ENCODE data around the gene TRAF5.

Gene TRAF5

GRCh38 chr1:211326528-211327345, at the start of gene TRAF5:
TSS of gene TRAF5 (plus strand) at chr1:211326833. CDS start at chr1:211353240, 26,407 bp downstream.
- ATAC-seq = peak; percentile 66
- no peak for TF ChIP-seq PATZ1 (CRISPR knock-in tag; IDR thresholded peaks at IDR 0.05; ENCODE audit: borderline replicate concordance)
- TF ChIP-seq CREB5 (CRISPR knock-in tag; IDR thresholded peaks at IDR 0.05; ENCODE audit: low read depth) = no peak
- no peak for TF ChIP-seq ARNTL (CRISPR knock-in tag; IDR thresholded peaks at IDR 0.05; ENCODE audit: borderline replicate concordance, low read depth)
- TF ChIP-seq ZC3H10 (CRISPR knock-in tag; IDR thresholded peaks at IDR 0.05) = no peak
- no peak for TF ChIP-seq PPARA (CRISPR knock-in tag; IDR thresholded peaks at IDR 0.05; ENCODE audit: borderline replicate concordance)
- no peak for TF ChIP-seq ZFP30 (CRISPR knock-in tag; IDR thresholded peaks at IDR 0.05)
- TF ChIP-seq CSDC2 (CRISPR knock-in tag; IDR thresholded peaks at IDR 0.05) = no peak
- no peak for TF ChIP-seq ZNF565 (CRISPR knock-in tag; conservative IDR thresholded peaks at IDR 0.05; ENCODE audit: low read depth)
- TF ChIP-seq CSRNP3 (CRISPR knock-in tag; IDR thresholded peaks at IDR 0.05) = no peak
- TF ChIP-seq ESRRG (CRISPR knock-in tag; IDR thresholded peaks at IDR 0.05) = no peak
- no peak for TF ChIP-seq TOX (CRISPR knock-in tag; IDR thresholded peaks at IDR 0.05; ENCODE audit: borderline replicate concordance)
- no peak for TF ChIP-seq TCF4 (CRISPR knock-in tag; IDR thresholded peaks at IDR 0.05; ENCODE audit: borderline replicate concordance)
- no peak for TF ChIP-seq BACH2 (CRISPR knock-in tag; IDR thresholded peaks at IDR 0.05; ENCODE audit: borderline replicate concordance)

GRCh38 chr1:211279340-211279739, 47.3 kb upstream of the TRAF5 start:
- ATAC-seq = no peak
- no peak for TF ChIP-seq PPARA (CRISPR knock-in tag; IDR thresholded peaks at IDR 0.05; ENCODE audit: borderline replicate concordance)
- TF ChIP-seq CREB5 (CRISPR knock-in tag; IDR thresholded peaks at IDR 0.05; ENCODE audit: low read depth) = no peak
- TF ChIP-seq ZC3H10 (CRISPR knock-in tag; IDR thresholded peaks at IDR 0.05) = no peak
- TF ChIP-seq ZFP3 (CRISPR knock-in tag; IDR thresholded peaks at IDR 0.05) = no peak
- no peak for TF ChIP-seq PATZ1 (CRISPR knock-in tag; IDR thresholded peaks at IDR 0.05; ENCODE audit: borderline replicate concordance)
- no peak for TF ChIP-seq TOX (CRISPR knock-in tag; IDR thresholded peaks at IDR 0.05; ENCODE audit: borderline replicate concordance)
- no peak for TF ChIP-seq CSDC2 (CRISPR knock-in tag; IDR thresholded peaks at IDR 0.05)
- no peak for TF ChIP-seq ZFP30 (CRISPR knock-in tag; IDR thresholded peaks at IDR 0.05)
- no peak for TF ChIP-seq ARNTL (CRISPR knock-in tag; IDR thresholded peaks at IDR 0.05; ENCODE audit: borderline replicate concordance, low read depth)
- TF ChIP-seq ZNF8 (CRISPR knock-in tag; IDR thresholded peaks at IDR 0.05) = no peak
- TF ChIP-seq ZNF565 (CRISPR knock-in tag; conservative IDR thresholded peaks at IDR 0.05; ENCODE audit: low read depth) = no peak
- TF ChIP-seq BACH2 (CRISPR knock-in tag; IDR thresholded peaks at IDR 0.05; ENCODE audit: borderline replicate concordance) = no peak
- TF ChIP-seq ISL1 (CRISPR knock-in tag; IDR thresholded peaks at IDR 0.05) = no peak
- no peak for TF ChIP-seq OSR1 (CRISPR knock-in tag; IDR thresholded peaks at IDR 0.05)
- TF ChIP-seq SNAI2 (CRISPR knock-in tag; IDR thresholded peaks at IDR 0.05) = no peak
- no peak for TF ChIP-seq TSHZ2 (CRISPR knock-in tag; IDR thresholded peaks at IDR 0.05)

Data from SK-N-SH treated with all-trans-retinoic acid at 6 μM for 48 hours (cell line).